ENCODE measurements around the gene MB. TPM values are rescaled to one million over a fixed set of nuclear protein-coding genes. Genes with fewer than 3 reads are reported as not detected.

MB gene
- total and polyA plus RNA-seq, 9 of the 15 experiments (the other 6 are each of a cell fraction or from before 2014, with no cell fraction given) = not detected

DNA sequence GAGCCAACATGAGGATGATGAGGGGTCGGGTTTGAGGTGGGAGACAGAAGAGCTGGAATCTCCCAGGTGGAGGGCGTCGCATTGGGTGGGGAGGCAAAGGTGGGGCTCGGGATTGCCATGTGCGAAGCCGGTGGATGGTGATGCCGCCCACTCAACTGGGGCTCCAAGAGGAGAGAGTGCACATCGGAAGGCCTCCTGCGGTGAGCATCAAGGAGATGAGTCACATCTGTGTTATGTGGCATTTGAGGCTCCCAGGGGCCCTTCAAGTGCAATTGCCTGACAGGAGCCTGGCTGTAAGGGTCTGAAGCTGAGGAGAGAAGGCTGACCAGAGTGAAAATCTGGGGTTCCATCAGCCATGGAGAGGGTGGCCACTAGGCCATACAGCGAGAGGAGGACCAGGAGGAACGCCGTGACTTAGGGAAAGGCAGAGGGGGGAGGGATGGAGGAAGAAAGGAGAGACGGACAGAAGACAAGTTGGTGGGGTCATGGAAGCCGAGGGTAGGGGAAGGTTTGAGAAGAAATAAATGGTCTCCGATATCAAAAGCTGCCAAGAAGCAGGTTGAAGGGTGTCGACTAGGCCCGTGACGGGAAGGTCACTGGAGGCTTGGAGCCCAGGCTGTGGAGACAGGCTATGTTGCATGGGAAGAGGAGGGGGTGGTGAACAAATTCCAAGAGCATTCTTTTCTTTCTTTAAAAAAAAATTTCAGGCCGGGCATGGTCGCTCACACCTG is 55.2 kb downstream of the MB start:
- POLR2A ChIA-PET = interaction anchor here (0.6 kb wide), 1 partner anchor 437 kb away, joined by 4 read pairs; no protein-coding TSS in a partner anchor
- DNase-seq (ENCODE audit: extremely low read depth in 1 of 4, low spot score in 3 of 4) = peak; percentile 38 to 53 (median 50)
- no peak for TF ChIP-seq PHF21A (IDR thresholded peaks at IDR 0.05; ENCODE audit: borderline replicate concordance, low read depth)
- no peak for TF ChIP-seq ZC3H8 (IDR thresholded peaks at IDR 0.05)
- peak; percentile 75; the same call in 1 of the 2 replicates for TF ChIP-seq JUND (IDR thresholded peaks at IDR 0.05; ENCODE audit: borderline replicate concordance, low read depth, low read length)
- TF ChIP-seq JUND (tag; IDR thresholded peaks at IDR 0.05; ENCODE audit: borderline replicate concordance, low read depth, low read length) = peak; percentile 23; the same call in 1 of the 3 replicates
- TF ChIP-seq POLR3G (IDR thresholded peaks at IDR 0.05; ENCODE audit: extremely low read depth, insufficient read length, insufficient replicate concordance) = no peak
- TF ChIP-seq PPARD (CRISPR knock-in tag; IDR thresholded peaks at IDR 0.05) = no peak
- no peak for TF ChIP-seq ETV6 (IDR thresholded peaks at IDR 0.05; ENCODE audit: borderline replicate concordance in 1 of 2, low read depth in 2 of 2, low read length in 1 of 2)
- no peak for TF ChIP-seq ETV6 (CRISPR knock-in tag; IDR thresholded peaks at IDR 0.05; ENCODE audit: borderline replicate concordance)
- TF ChIP-seq TRIM28 (IDR thresholded peaks at IDR 0.05) = no peak
- 0 out of 2 replicates have a peak, but pooled peaks have one; percentile 18 for TF ChIP-seq SMARCE1 (IDR thresholded peaks at IDR 0.05)
- TF ChIP-seq FOXK1 (CRISPR knock-in tag; IDR thresholded peaks at IDR 0.05; ENCODE audit: borderline replicate concordance) = no peak
- TF ChIP-seq JUN (IDR thresholded peaks at IDR 0.05; ENCODE audit: borderline replicate concordance, low read depth, low read length) = peak; percentile 34; the same call in 1 of the 2 replicates
- no peak for TF ChIP-seq JUN (CRISPR knock-in tag; IDR thresholded peaks at IDR 0.05; ENCODE audit: borderline replicate concordance)
- TF ChIP-seq E2F6 (IDR thresholded peaks at IDR 0.05; ENCODE audit: borderline replicate concordance in 1 of 2, extremely low read depth in 1 of 2, insufficient read depth in 1 of 2, insufficient read length in 1 of 2, low read depth in 1 of 2, low read length in 1 of 2, poor library complexity in 1 of 2, severe bottlenecking in 1 of 2) = peak in 1 of 2 experiments; percentile 34
- TF ChIP-seq ZBED1 (IDR thresholded peaks at IDR 0.05) = no peak
- no peak for TF ChIP-seq BACH1 (tag; IDR thresholded peaks at IDR 0.05)
- no peak for TF ChIP-seq CHCHD3 (CRISPR knock-in tag; IDR thresholded peaks at IDR 0.05)
- TF ChIP-seq TEAD4 (IDR thresholded peaks at IDR 0.05; ENCODE audit: low read length) = 0 out of 2 replicates have a peak, but pooled peaks have one; percentile 18
- TF ChIP-seq TEAD4 (CRISPR knock-in tag; IDR thresholded peaks at IDR 0.05; ENCODE audit: borderline replicate concordance) = no peak
- TF ChIP-seq ZSCAN32 (CRISPR knock-in tag; IDR thresholded peaks at IDR 0.05) = no peak
- no peak for TF ChIP-seq ZNF41 (CRISPR knock-in tag; conservative IDR thresholded peaks at IDR 0.05)
- no peak for TF ChIP-seq MED1 (CRISPR knock-in tag; IDR thresholded peaks at IDR 0.05; ENCODE audit: borderline replicate concordance)
- TF ChIP-seq RBM14 (IDR thresholded peaks at IDR 0.05; ENCODE audit: borderline replicate concordance, insufficient read depth, low read depth, low read length) = no peak
- TF ChIP-seq ZNF785 (CRISPR knock-in tag; IDR thresholded peaks at IDR 0.05) = no peak

More for the DNA sequence above, 55.2 kb downstream of the MB start:
- intact Hi-C loops (cut with micrococcal nuclease) (no loop called here), in situ Hi-C loops (cut with MboI) (no loop called here)
- WGBS (ENCODE audit: insufficient coverage, low coverage, missing lambda C conversion rate) = 1% methylated on average over 10 of the region's 20 CpGs
- no peaks in the 10 kb centered on the region; the same call in 1 of the 2 replicates for H3K9me3 ChIP-seq (replicated peaks; ENCODE audit: control insufficient read depth, insufficient read depth, low read depth, low read length)
- H2AFZ ChIP-seq (ENCODE audit: low read depth, low read length) = no peak overlapping the region
- no peak overlapping the region for H3K4me2 ChIP-seq (ENCODE audit: insufficient read depth, low read length)
- H3K9me1 ChIP-seq (ENCODE audit: control insufficient read depth, insufficient read depth, low read length) = no peaks in the 10 kb centered on the region
- BruUV-seq (replicated peaks) = no TSS peak
- H3K27me3 ChIP-seq (ENCODE audit: control insufficient read depth in 2 of 2, insufficient read depth in 2 of 2, low read length in 2 of 2) = peaks cover 4 to 34% of the 10 kb centered on the region in 2 experiments
- no peaks in the 10 kb centered on the region for H3K36me3 ChIP-seq (ENCODE audit: control insufficient read depth, insufficient read depth, low read length)
- H3K9ac ChIP-seq (ENCODE audit: insufficient read depth in 1 of 2, low read depth in 2 of 2, low read length in 2 of 2) = peak overlapping the region in 1 of 2 experiments; percentile 52; a peak in 1 of 4 replicates
- CTCF ChIA-PET (ENCODE audit: low intra/inter-chr PET ratio) = no interaction called here
- no peaks in the 10 kb centered on the region for H3K79me2 ChIP-seq (ENCODE audit: control insufficient read depth, insufficient read depth, low read length)
- H3K4me3 ChIP-seq = no peak overlapping the region
- H4K20me1 ChIP-seq (replicated peaks; ENCODE audit: control insufficient read depth, insufficient read depth, low read length) = no peaks in the 10 kb centered on the region
- no peaks in the 10 kb centered on the region; a peak in 2 of 5 replicates for H3K4me1 ChIP-seq (replicated peaks in 1 of 2; ENCODE audit: control insufficient read depth in 2 of 2, insufficient read depth in 2 of 2, low read length in 2 of 2)
- ATAC-seq = peak; percentile 55
- no peak overlapping the region for H3K27ac ChIP-seq (ENCODE audit: extremely low read depth, low read depth, low read length)
- FAIRE-seq = peak; percentile 49
